ENCODE measurements around the gene IQSEC1.

GRCh38 chr3:12974334-12974733, 98.9 kb downstream of the IQSEC1 start:
- TF ChIP-seq, protein P1, sequence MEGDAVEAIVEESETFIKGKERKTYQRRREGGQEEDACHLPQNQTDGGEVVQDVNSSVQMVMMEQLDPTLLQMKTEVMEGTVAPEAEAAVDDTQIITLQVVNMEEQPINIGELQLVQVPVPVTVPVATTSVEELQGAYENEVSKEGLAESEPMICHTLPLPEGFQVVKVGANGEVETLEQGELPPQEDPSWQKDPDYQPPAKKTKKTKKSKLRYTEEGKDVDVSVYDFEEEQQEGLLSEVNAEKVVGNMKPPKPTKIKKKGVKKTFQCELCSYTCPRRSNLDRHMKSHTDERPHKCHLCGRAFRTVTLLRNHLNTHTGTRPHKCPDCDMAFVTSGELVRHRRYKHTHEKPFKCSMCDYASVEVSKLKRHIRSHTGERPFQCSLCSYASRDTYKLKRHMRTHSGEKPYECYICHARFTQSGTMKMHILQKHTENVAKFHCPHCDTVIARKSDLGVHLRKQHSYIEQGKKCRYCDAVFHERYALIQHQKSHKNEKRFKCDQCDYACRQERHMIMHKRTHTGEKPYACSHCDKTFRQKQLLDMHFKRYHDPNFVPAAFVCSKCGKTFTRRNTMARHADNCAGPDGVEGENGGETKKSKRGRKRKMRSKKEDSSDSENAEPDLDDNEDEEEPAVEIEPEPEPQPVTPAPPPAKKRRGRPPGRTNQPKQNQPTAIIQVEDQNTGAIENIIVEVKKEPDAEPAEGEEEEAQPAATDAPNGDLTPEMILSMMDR (IDR thresholded peaks at IDR 0.05), result no peak
- TF ChIP-seq POLR2A (IDR thresholded peaks at IDR 0.05), result no peak

Data from lower leg skin (tissue), 3 donors.